CD4-positive, alpha-beta T cell treated with Interleukin-4 for 1 hour (primary cell): Measurements from ENCODE around the gene YIF1A.
"Not testable (repeated sequence)": the region's sequence is repeated elsewhere in the genome, so short reads cannot be mapped to it uniquely, and the experiment has no call there.

Source experiments
- DNase-seq, 2 donors: peaks; one replicate each; pipeline ENCODE4 v3.0.0-alpha.2; 2020 to 2022

YIF1A gene

GRCh38 chr11:66285250-66285947, 3.5 kb downstream of the YIF1A start:
- no peak for DNase-seq

- no peak for DNase-seq
These were observed 4.3 kb downstream of the YIF1A start for GRCh38 chr11:66284526-66285078.

GRCh38 chr11:66283461-66284105, 5.4 kb downstream of the YIF1A start:
- no peak for DNase-seq

GRCh38 chr11:66282468-66283455, 6.2 kb downstream of the YIF1A start:
- DNase-seq: peak; percentile 98 to 99

GRCh38 chr11:66281776-66282467, 7.0 kb downstream of the YIF1A start:
- no peak for DNase-seq

DNA sequence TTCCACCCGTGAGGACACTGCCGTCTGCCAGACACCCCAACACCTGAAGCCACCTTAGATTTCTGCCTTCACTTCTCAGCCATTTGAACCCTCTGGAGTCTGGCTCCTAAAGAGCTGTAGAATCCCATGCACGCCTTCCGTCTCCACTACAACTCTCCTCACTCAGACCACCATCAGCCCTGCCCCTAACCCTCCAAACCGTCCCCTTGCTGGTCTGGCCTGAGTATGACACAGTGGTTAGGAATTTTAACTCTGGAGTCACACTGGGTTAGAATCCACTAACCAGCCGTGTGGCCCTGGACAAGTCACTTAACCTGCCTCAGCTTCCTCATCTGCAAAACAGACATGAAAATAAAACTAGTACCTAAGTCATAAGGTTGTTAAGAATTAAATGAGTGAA, 7.9 kb downstream of the YIF1A start:
- no peak for DNase-seq

DNA sequence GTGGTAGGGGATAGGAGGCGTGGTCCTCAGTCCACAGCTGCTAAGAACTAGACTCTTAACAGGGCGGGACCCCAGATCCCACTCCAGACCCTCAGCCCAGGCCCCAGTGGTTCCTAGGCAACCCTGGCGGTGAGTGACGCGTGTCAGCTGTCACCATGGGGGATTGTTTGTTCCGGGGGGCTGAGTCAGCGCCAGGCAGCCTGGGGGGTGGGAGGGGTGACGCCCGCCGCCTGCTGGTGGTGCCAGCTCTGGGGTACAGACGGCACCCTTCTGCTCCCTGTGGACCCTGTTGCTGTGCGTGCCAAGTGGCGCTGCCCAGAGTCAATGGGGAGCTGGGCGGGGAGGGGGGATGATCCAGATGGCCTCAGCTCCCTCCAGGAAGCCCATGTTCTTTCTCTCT, 8.5 kb downstream of the YIF1A start:
- no peak for DNase-seq

- DNase-seq: no peak
These were observed 9.7 kb downstream of the YIF1A start for GRCh38 chr11:66279092-66279734.

GRCh38 chr11:66278363-66279091, 10.4 kb downstream of the YIF1A start:
- peak; percentile 58 to 64 for DNase-seq

DNA sequence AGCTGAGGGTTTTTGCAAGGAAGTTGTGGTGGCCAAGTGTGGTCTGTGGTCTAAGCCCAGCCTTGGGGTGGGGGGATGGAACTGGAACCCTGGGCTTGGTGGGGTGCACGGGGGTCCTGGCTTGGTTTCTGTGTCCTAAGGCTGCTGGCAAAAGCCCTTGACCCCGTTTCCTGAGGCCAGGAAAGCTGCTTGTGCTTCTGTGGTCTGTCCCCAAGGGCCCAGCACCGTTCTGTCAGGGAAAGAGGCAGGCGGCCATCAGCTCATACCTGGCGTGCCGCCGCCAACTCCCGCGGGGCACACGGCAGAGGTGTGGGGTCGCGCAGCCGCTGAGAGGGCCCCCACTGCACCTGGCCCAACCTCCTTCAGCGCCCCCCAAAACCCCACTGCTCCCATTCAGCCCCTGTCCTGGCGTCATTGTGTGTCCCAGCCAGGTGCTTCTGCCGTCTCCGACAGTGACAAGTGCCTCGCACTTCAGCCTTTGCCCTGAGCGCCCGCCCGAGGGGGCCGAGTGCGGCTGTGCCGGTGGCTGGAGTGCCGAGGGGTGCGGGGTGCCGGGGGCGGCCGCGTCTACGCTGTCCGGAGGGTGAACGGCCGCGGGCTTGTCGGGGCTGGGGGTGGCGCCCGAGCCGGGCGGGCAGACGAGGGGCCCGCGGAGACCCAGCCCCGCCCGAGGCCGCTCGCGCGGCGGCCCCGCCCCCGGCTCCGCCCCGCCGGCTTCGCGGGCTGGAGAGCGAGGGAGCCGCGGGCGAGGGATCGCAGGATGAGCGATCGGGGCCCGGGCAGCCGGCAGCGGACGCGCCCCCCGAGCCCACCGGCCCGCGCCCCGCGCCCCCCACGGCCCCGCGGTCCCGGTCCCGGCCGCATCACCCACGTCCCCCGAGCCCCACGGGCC, 11.2 kb downstream of the YIF1A start, which contains the start of gene CNIH2:
CNIH2 (plus strand) TSS at position 705 of the 892 bp plus-strand sequence. CDS start 282 bp downstream, outside the sequence.
- peak; percentile 26 to 53 for DNase-seq

GRCh38 chr11:66277064-66277463, 11.9 kb downstream of the YIF1A start:
- DNase-seq: not testable (repeated sequence)

DNA sequence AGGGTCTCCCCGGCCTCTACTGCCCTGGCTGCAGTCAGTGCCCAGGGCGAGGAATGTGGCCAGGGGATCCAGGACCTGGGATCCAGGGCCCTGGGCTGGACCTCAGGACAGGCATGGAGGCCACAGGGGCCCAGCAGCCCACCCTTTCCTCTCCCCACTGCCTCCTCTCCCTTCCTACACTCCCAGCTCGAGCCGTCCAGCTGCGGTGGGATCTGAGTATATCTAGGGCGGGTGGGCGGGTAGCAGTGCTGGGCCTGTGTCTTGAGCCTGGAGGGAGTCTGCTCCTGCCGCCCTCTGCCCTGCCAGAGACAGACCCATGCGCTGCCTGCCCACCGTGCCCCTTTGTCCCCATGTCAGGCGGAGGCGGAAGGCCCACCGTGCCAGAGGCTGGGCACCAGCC, 12.3 kb downstream of the YIF1A start:
- not testable (repeated sequence) for DNase-seq

DNA sequence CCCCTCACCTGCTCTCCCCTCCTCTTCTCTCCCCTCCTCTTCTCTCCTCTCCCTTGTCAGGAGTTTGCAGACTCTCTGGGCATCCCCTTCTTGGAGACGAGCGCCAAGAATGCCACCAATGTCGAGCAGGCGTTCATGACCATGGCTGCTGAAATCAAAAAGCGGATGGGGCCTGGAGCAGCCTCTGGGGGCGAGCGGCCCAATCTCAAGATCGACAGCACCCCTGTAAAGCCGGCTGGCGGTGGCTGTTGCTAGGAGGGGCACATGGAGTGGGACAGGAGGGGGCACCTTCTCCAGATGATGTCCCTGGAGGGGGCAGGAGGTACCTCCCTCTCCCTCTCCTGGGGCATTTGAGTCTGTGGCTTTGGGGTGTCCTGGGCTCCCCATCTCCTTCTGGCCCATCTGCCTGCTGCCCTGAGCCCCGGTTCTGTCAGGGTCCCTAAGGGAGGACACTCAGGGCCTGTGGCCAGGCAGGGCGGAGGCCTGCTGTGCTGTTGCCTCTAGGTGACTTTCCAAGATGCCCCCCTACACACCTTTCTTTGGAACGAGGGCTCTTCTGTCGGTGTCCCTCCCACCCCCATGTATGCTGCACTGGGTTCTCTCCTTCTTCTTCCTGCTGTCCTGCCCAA, 12.8 kb downstream of the YIF1A start:
- no peak for DNase-seq

GRCh38 chr11:66275396-66275795, 13.5 kb downstream of the YIF1A start:
- no peak for DNase-seq

DNA sequence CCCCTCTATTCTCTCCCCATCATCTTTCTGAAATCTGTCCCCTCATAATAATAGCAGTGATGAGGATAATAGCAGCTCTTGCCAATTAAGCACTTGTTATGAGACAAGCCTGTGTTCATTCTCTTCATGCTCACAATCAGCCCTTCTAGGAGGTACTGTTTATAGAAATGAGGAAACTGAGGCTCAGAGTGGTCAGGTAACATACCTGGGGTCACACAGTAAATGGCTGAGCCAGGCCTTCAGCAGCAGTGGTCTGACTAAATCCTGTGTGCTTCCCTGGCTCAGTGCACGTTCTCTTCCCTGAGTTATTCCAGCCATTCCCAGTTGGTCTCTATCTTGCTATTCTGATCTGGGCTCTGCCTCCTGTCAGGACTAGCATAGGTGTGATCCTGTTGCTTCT, 14.7 kb downstream of the YIF1A start:
- no peak for DNase-seq

GRCh38 chr11:66272596-66272995, 16.3 kb downstream of the YIF1A start:
- DNase-seq: peak; percentile 39 to 57

GRCh38 chr11:66271816-66272215, 17.1 kb downstream of the YIF1A start:
- DNase-seq: no peak

GRCh38 chr11:66268952-66269905, 19.7 kb downstream of the YIF1A start:
- peak in 1 of 2 donors; percentile 34 for DNase-seq
